GM18505 (cell line): ENCODE measurements around the gene CAPN15.
"Not testable (repeated sequence)": the region's sequence is repeated elsewhere in the genome, so short reads cannot be mapped to it uniquely, and the experiment has no call there.

ENCODE experiments used
- ATAC-seq: cut with Tn5 transposase; IDR thresholded peaks from one replicate; pipeline ENCODE4 v1.9.1; 2021; ENCODE audit not compliant: unreplicated experiment
- POLR2A ChIP-seq: IDR thresholded peaks from 4 replicates; pipeline ENCODE4 v1.6.1; 2011; ENCODE audit warnings: borderline replicate concordance; ENCODE audit not compliant: insufficient read depth, insufficient read length; ENCODE audit errors: extremely low read depth

Gene CAPN15

DNA sequence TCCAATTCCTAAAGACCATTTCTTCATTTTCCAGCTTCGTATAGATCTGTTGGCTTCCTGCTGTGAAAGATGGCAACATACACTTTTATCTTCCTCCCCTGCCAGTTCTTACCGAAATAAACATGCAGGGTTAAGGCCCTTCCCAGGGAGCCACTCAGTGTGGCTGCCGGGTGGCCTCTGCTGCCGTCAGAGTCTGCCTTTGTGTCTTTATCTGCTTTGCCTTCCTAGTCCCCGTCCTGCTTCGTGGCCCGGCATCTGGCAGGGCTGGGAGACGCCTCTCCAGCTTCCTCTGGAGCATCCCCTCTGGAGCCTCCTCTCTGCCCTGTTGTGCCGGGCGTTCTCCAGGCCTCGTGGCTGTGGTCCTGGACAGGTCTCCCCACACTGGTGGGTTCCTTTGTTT is 30.3 kb upstream of the CAPN15 start:
- no peak for TF ChIP-seq POLR2A
- ATAC-seq, result no peak

GRCh38 chr16:499924-500323 is 27.6 kb upstream of the CAPN15 start:
- no peak for TF ChIP-seq POLR2A
- ATAC-seq, result no peak

GRCh38 chr16:500709-501108 is 26.8 kb upstream of the CAPN15 start:
- TF ChIP-seq POLR2A, result no peak

DNA sequence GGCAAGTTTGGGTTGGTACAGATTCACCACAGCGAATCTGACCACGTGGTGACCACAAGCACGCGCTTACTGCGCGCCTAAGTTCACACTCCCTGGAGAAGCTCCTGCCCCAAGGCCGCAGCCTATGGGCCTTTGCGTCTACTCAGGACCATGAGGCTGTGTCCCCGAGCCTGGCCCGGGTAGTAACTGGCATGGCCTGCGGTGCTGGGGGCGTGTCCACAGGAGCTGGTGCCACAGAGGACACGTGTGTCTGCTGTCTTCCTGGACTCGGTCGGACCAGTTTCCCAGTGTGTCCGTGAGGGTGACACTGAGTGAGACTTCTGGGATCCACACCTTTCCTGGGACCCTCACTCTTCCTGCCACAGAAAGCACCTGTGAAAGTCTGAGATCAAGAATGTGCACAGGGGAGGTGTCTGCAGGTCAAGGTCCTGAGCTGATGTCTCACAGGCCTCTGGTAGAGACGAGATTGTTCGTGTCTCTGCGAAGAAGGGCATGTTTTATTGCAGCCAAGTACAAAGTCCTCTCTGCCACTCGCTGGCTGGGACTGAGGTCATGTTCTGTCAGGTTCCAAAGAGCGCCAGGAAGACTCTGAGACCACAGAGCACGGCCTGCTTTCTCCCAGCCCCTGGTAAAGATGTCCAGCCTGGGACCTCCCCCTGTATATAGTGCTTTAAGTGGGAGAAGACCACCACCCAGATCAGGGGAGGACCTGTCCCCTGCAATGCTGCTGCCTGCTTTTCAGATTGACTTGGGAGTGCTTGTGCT is 25.2 kb upstream of the CAPN15 start:
- no peak for ATAC-seq
- TF ChIP-seq POLR2A, result no peak

More at GRCh38 chr16:500709-501108, 26.8 kb upstream of the CAPN15 start:
- ATAC-seq, result no peak

GRCh38 chr16:503150-504071 is 24.1 kb upstream of the CAPN15 start:
- ATAC-seq, result no peak
- no peak for TF ChIP-seq POLR2A

DNA sequence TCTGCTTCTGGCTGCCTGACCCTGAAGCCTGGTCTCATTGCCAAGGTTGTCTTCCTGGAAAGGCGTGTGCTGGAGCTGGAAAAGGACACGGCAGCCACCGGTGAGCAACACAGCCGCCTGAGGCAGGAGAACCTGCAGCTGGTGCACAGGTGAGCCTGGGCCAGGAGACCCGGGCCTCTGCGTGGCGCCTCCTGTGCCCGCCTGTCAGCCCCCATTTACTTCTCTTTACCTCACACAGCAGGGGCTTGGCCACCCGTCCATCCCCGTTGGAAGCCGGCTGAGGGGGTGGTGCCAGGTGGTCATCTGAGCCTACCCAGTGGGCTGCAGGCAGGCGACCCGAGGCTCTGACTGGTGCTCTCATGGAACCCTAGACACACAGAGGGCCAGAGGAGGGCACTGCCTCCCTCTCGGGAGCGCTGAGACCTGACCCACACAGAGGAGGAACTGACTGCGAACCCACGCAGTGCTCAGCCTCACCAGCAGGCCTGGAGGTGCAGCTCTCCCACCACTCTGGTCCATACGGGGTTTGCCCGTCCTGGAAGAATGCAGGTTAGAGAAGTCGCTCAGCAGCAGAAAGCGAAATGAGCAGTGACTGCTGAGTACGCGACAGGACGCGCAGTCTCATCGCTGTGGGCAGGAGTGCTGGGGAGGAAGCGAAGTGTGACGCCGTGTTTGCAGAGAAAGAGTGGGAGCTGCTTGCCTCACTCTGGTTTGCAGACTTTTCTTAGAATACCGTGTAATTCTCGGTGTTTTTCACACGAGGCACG is 21.9 kb upstream of the CAPN15 start:
- no peak for TF ChIP-seq POLR2A
- no peak for ATAC-seq

- no peak for ATAC-seq
- TF ChIP-seq POLR2A, result no peak
Observed at GRCh38 chr16:506246-506546, 21.3 kb upstream of the CAPN15 start.

DNA sequence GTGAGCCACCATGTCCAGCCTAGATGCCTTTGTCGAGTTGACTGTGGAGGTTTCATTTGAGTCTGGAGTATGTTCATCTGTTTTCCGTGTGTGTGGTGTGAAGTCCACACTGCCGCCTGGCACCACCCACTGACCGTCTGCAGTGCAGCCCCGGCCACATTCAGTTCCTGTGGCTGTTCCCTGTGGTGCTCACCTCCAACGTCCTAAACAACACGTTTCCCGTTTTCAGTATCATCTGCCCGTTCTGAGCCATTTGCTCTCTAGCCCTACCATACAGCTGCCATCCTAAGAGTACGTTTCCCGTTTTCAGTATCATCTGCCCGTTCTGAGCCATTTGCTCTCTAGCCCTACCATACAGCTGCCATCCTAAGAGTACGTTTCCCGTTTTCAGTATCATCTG is 20.0 kb upstream of the CAPN15 start:
- ATAC-seq, result not testable (repeated sequence)

DNA sequence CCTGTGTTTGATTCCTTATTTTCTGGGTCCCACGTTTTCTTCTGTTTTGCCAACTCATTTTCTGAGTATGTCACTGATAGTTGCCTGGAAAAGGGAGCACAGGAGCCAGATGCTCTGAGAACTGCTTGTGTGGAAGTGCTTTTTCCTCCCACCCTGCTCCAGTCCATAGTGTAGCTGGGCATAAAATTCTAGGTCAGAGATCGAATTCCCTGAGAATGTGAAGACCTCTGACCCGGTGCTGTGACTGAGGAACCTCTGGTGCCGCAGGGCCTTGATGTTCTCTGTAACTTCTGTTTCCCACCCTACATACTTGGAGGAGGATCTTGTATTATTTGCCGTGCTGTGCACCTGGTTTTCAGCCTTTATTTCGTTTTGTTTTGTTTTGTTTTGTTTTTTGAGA is 19.5 kb upstream of the CAPN15 start:
- no peak for ATAC-seq
- no peak for TF ChIP-seq POLR2A

GRCh38 chr16:508884-509736 is 18.4 kb upstream of the CAPN15 start:
- TF ChIP-seq POLR2A, result no peak
- no peak for ATAC-seq

GRCh38 chr16:510066-510825 is 17.3 kb upstream of the CAPN15 start:
- ATAC-seq, result no peak
- TF ChIP-seq POLR2A, result no peak

DNA sequence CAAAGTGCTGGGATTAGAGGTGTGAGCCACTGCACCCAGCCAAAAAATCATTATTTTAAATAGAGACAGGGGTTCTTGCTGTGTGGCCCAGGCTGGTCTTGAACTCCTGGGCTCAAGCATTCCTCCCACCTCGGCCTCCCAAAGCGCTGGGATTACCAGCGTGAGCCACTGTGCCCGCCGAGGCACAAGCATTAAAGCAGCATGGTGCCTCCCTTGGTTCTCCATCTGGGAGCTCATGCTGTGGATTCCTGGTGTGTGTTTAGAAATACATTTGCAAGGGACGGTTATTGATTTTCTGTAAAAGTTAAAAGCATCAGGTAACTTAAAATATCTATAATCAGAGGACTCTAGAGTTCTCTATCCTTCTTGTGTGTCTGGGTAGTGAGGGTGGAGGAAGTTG is 14.7 kb upstream of the CAPN15 start:
- no peak for TF ChIP-seq POLR2A
- ATAC-seq, result no peak
